Caco-2 (cell line): Measurements from ENCODE around the gene KLHL25. TPM values are rescaled to one million over a fixed set of nuclear protein-coding genes. Genes with fewer than 3 reads are reported as not detected.
A peak's percentile ranks its signal among the peaks of the same experiment; 100 is the strongest.

ENCODE experiments used
- BruUV-seq: library from RNA; stranded (reverse); fragments of 400-500 nt; replicated peaks from 2 replicates; lab custom pipeline; 2021; lab: Mats Ljungman, UMichigan
- CTCF ChIA-PET: fragments of 300-600 bp; sonication (Branson Sonifier 250); formaldehyde crosslinking; loops from one replicate; lab custom pipeline; 2022; ENCODE audit warnings: antibody characterized with exemption; lab: Charles Lee
- POLR2A ChIA-PET: fragments of 300-600 bp; sonication (Branson Sonifier 250); formaldehyde crosslinking; loops from one replicate; lab custom pipeline; 2022; ENCODE audit warnings: antibody characterized with exemption; lab: Charles Lee
- DNase-seq, 2 experiments: peaks; one replicate each; pipeline versions ENCODE4 v3.0.0 to v3.0.0-alpha.2; 2020 to 2022
- H3K27me3 ChIP-seq: replicated peaks from 2 replicates; pipeline ENCODE4 v1.6.0; 2011; ENCODE audit warnings: low read length; ENCODE audit not compliant: control insufficient read depth, insufficient read depth
- H3K36me3 ChIP-seq: 2 replicates; pipeline ENCODE4 v1.5.1; 2011; ENCODE audit warnings: low read length; ENCODE audit not compliant: control insufficient read depth, insufficient read depth
- H3K4me1 ChIP-seq: fragments of 250-450 bp; sonication (Bioruptor Pico); 2 replicates; pipeline ENCODE4 v1.5.1; 2020; ENCODE audit warnings: mild to moderate bottlenecking
- H3K4me3 ChIP-seq: 2 replicates; pipeline ENCODE4 v1.5.1; 2011; ENCODE audit warnings: low read depth, mild to moderate bottlenecking, control low read depth, low read length
- H3K9me3 ChIP-seq: fragments of 250-450 bp; sonication (Bioruptor Pico); 2 replicates; pipeline ENCODE4 v1.5.1; 2020; ENCODE audit warnings: mild to moderate bottlenecking, moderate library complexity
- H3K27ac Mint-ChIP-seq: one replicate; pipeline ENCODE4 v1.8.0; 2022; ENCODE audit warnings: mixed read lengths; ENCODE audit not compliant: unreplicated experiment
- H3K27me3 Mint-ChIP-seq: one replicate; pipeline ENCODE4 v1.8.0; 2022; ENCODE audit warnings: mixed read lengths; ENCODE audit not compliant: insufficient read depth, unreplicated experiment
- H3K36me3 Mint-ChIP-seq: one replicate; pipeline ENCODE4 v1.8.0; 2022; ENCODE audit warnings: mild to moderate bottlenecking, mixed read lengths; ENCODE audit not compliant: insufficient read depth, unreplicated experiment
- H3K4me1 Mint-ChIP-seq: one replicate; pipeline ENCODE4 v1.8.0; 2022; ENCODE audit warnings: low read depth, mixed read lengths; ENCODE audit not compliant: unreplicated experiment
- H3K4me3 Mint-ChIP-seq: one replicate; pipeline ENCODE4 v1.8.0; 2022; ENCODE audit warnings: mild to moderate bottlenecking, moderate library complexity, mixed read lengths; ENCODE audit not compliant: unreplicated experiment
- H3K9me3 Mint-ChIP-seq: one replicate; pipeline ENCODE4 v1.8.0; 2022; ENCODE audit warnings: mixed read lengths; ENCODE audit not compliant: unreplicated experiment
- intact Hi-C: fragments of 100-400 bp; cut with micrococcal nuclease; formaldehyde crosslinking; loops from one replicate; pipeline ENCODE4 v1.10.0; 2022; ENCODE audit not compliant: unreplicated experiment
- total RNA-seq: library from RNA; stranded (reverse); gene quantifications from 2 replicates; pipeline ENCODE4 v1.2.3, GENCODE V29; 2022
- TF ChIP-seq, protein P1 (sequence below), 2 experiments: fragments of 200-600 bp in 1 of 2; IDR thresholded peaks; 1 replicate in 1 of 2; 2 replicates in 1 of 2; pipeline versions ENCODE4 v1.5.1 to v1.8.0; 2011 to 2022; ENCODE audit warnings: antibody characterized with exemption in 1 of 2, control low read depth in 1 of 2, inconsistent platforms in 1 of 2, low read depth in 1 of 2, low read length in 1 of 2, mild to moderate bottlenecking in 1 of 2, moderate library complexity in 1 of 2; ENCODE audit not compliant: insufficient read depth in 1 of 2, severe bottlenecking in 1 of 2, unreplicated experiment in 1 of 2

KLHL25 gene
- total RNA-seq, 1 experiment from 2014 or later: 15.4 TPM

DNA sequence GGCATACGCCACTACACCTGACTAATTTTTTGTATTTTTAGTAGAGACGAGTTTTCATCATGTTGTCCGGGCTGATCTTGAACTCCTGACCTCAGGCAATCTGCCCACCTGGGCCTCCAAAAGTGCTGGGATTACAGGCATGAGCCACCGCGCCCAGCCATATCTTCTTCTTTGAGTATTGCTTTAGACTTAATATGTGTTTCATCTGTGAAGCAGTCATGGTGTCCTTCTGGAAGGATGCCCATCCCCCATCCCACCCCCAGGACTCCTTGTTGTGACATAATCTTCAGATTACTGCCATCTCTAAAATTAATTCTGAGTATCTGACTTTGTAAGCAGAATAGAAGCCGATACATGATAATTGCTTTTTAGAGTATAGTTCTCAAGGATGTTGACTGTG lies 57.7 kb downstream of the KLHL25 start:
- peaks cover 79% of the 10 kb centered on the region for H3K36me3 Mint-ChIP-seq
- no peak overlapping the region for H3K27ac Mint-ChIP-seq
- BruUV-seq: no TSS peak

DNA sequence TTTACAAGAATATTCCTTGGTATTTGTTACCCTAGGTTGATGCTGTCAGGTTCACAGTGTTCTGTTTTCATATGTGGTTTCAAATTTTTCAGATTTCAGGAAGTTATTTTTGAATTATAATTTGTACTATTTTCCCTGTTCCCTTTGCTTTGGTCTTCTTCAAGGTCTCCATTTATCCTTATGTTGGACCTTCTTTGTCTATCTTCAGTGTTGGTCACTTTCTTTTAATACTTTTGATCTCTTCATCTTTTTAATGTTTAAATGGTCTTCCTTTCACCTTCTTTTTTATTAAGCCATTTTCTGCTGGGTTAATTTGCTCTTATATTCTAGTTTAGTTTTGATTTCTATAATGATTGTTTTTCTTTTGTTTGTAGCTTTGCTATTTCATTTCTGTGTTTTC lies 61.3 kb downstream of the KLHL25 start:
- Histone ChIP-seq H3K4me3 (no peak overlapping the region), H3K4me1 (no peaks in the 10 kb centered on the region), H3K27me3 (no peaks in the 10 kb centered on the region), H3K36me3 (peaks cover 2% of the 10 kb centered on the region), H3K9me3 (0 out of 2 replicates have a peak, but pooled peaks cover 4% of the 10 kb centered on the region)
- TF ChIP-seq, protein P1, sequence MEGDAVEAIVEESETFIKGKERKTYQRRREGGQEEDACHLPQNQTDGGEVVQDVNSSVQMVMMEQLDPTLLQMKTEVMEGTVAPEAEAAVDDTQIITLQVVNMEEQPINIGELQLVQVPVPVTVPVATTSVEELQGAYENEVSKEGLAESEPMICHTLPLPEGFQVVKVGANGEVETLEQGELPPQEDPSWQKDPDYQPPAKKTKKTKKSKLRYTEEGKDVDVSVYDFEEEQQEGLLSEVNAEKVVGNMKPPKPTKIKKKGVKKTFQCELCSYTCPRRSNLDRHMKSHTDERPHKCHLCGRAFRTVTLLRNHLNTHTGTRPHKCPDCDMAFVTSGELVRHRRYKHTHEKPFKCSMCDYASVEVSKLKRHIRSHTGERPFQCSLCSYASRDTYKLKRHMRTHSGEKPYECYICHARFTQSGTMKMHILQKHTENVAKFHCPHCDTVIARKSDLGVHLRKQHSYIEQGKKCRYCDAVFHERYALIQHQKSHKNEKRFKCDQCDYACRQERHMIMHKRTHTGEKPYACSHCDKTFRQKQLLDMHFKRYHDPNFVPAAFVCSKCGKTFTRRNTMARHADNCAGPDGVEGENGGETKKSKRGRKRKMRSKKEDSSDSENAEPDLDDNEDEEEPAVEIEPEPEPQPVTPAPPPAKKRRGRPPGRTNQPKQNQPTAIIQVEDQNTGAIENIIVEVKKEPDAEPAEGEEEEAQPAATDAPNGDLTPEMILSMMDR (IDR thresholded peaks at IDR 0.05; ENCODE audit: insufficient read depth in 1 of 2, low read depth in 1 of 2, low read length in 1 of 2, severe bottlenecking in 1 of 2, unreplicated experiment in 1 of 2): no peak
- Mint-ChIP-seq H3K27me3 (no peaks in the 10 kb centered on the region), H3K4me3 (no peak overlapping the region), H3K36me3 (peaks cover 87% of the 10 kb centered on the region), H3K4me1 (no peaks in the 10 kb centered on the region), H3K9me3 (peaks cover 31% of the 10 kb centered on the region), H3K27ac (no peak overlapping the region)
- POLR2A ChIA-PET: no interaction called here
- no TSS peak for BruUV-seq
- CTCF ChIA-PET: no interaction called here
- DNase-seq: no peak
- intact Hi-C loops: no loop called here

More for the DNA sequence above, 57.7 kb downstream of the KLHL25 start:
- Histone ChIP-seq H3K36me3 (peaks cover 4% of the 10 kb centered on the region), H3K4me3 (no peak overlapping the region), H3K4me1 (no peaks in the 10 kb centered on the region), H3K27me3 (no peaks in the 10 kb centered on the region), H3K9me3 (0 out of 2 replicates have a peak, but pooled peaks cover 4% of the 10 kb centered on the region)
- H3K27me3 Mint-ChIP-seq: no peaks in the 10 kb centered on the region
- ChIA-PET POLR2A (no interaction called here), CTCF (no interaction called here)
- no peaks in the 10 kb centered on the region for H3K4me1 Mint-ChIP-seq
- H3K4me3 Mint-ChIP-seq: no peak overlapping the region
- TF ChIP-seq, protein P1 (IDR thresholded peaks at IDR 0.05; ENCODE audit: insufficient read depth in 1 of 2, low read depth in 1 of 2, low read length in 1 of 2, severe bottlenecking in 1 of 2, unreplicated experiment in 1 of 2): no peak
- intact Hi-C loops: no loop called here
- H3K9me3 Mint-ChIP-seq: peaks cover 31% of the 10 kb centered on the region
- DNase-seq: no peak

DNA sequence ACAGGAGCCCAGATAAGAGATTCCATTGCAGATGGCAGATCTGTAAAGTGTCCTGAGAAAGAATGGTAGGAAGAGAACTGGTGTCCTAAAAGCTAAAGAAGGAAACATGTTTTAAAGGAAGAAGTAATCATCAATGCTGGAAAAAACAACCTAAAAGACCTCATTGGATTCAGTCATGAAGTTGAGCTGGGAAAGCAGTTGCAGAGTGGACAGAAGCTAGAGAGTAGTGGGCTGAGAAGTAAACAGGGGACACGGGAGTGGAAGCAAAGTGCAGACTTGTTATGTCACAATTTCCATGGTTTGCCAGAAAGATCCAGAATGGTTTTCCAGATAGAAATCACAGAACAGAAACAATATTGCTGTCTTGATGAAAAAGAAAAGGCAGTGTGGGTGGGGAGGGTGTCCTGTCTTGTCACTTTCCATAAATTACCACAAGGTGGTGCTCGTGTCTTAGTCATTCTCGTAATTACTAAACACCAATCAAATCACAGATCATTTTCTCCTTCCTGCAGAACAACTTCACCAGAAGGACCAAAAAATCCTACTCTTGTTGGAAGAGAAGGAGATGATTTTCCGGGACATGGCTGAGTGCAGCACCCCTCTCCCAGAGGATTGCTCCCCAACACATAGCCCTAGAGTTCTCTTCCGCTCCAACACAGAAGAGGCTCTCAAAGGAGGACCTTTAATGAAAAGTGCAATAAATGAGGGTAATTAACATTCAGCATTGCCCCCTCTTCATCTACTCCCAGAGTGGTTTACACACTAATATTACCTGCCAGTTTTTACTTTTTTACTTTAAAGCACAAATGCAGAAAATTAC lies 64.5 kb downstream of the KLHL25 start:
- H3K36me3 ChIP-seq: peaks cover 2% of the 10 kb centered on the region
- Mint-ChIP-seq H3K27ac (no peak overlapping the region), H3K9me3 (peaks cover 29% of the 10 kb centered on the region), H3K4me1 (peaks cover 14% of the 10 kb centered on the region), H3K27me3 (no peaks in the 10 kb centered on the region), H3K4me3 (no peak overlapping the region), H3K36me3 (peaks cover 77% of the 10 kb centered on the region)
- TF ChIP-seq, protein P1 (IDR thresholded peaks at IDR 0.05; ENCODE audit: insufficient read depth in 1 of 2, low read depth in 1 of 2, low read length in 1 of 2, severe bottlenecking in 1 of 2, unreplicated experiment in 1 of 2): peak; percentile 53 to 65
- no peaks in the 10 kb centered on the region for H3K27me3 ChIP-seq
- no peak overlapping the region for H3K4me3 ChIP-seq
- no TSS peak for BruUV-seq
- H3K9me3 ChIP-seq: 0 out of 2 replicates have a peak, but pooled peaks cover 4% of the 10 kb centered on the region
- ChIA-PET CTCF (interaction anchor here (1.0 kb wide), 1 partner anchor 110 kb away, joined by 10 read pairs; no protein-coding TSS in a partner anchor), POLR2A (no interaction called here)
- intact Hi-C loops: loop anchor here (1.0 to 2.0 kb wide), 4 partner anchors 21 to 110 kb away; no protein-coding TSS in a partner anchor
- peaks cover 12% of the 10 kb centered on the region; the same call in 1 of the 2 replicates for H3K4me1 ChIP-seq
- peak in 1 of 2 experiments; percentile 57 for DNase-seq
